Hepatocyte (in vitro differentiated cells): Measurements from ENCODE around the gene EAPP. TPM values are rescaled to one million over a fixed set of nuclear protein-coding genes. Genes with fewer than 3 reads are reported as not detected.

Experiments used
- DNase-seq: peaks from one replicate; pipeline ENCODE4 v3.0.0-alpha.2; 2016; ENCODE audit warnings: low spot score
- H2AFZ ChIP-seq: fragments of 200-600 bp; sonication (generic); 2 replicates; pipeline ENCODE4 v1.6.0; 2016; ENCODE audit warnings: antibody characterized with exemption, mild to moderate bottlenecking
- H3K27ac ChIP-seq: fragments of 200-600 bp; sonication (generic); 2 replicates; pipeline ENCODE4 v1.5.1; 2016; ENCODE audit warnings: mild to moderate bottlenecking
- H3K27me3 ChIP-seq: fragments of 200-600 bp; sonication (generic); 2 replicates; pipeline ENCODE4 v1.6.1; 2016
- H3K36me3 ChIP-seq: fragments of 200-600 bp; sonication (generic); replicated peaks from 2 replicates; pipeline ENCODE4 v1.5.1; 2016; ENCODE audit warnings: low read depth; ENCODE audit not compliant: insufficient read depth
- H3K4me1 ChIP-seq: fragments of 200-600 bp; sonication (generic); 2 replicates; pipeline ENCODE4 v1.5.1; 2016; ENCODE audit warnings: mild to moderate bottlenecking, moderate library complexity; ENCODE audit not compliant: insufficient read depth
- H3K4me2 ChIP-seq: fragments of 200-600 bp; sonication (generic); 2 replicates; pipeline ENCODE4 v1.6.0; 2016
- H3K4me3 ChIP-seq: fragments of 200-600 bp; sonication (generic); 2 replicates; pipeline ENCODE4 v1.5.1; 2016; ENCODE audit warnings: mild to moderate bottlenecking
- H3K79me2 ChIP-seq: fragments of 200-600 bp; sonication (generic); 2 replicates; pipeline ENCODE4 v1.6.0; 2017; ENCODE audit warnings: mild to moderate bottlenecking
- H3K9me2 ChIP-seq: fragments of 200-600 bp; sonication (generic); replicated peaks from 2 replicates; pipeline ENCODE4 v1.6.0; 2017; ENCODE audit warnings: mild to moderate bottlenecking; ENCODE audit not compliant: insufficient read depth
- H3K9me3 ChIP-seq: fragments of 200-600 bp; sonication (generic); 2 replicates; pipeline ENCODE4 v1.5.1; 2016; ENCODE audit warnings: low read depth, mild to moderate bottlenecking
- H4K20me1 ChIP-seq: fragments of 200-600 bp; sonication (generic); 2 replicates; pipeline ENCODE4 v1.6.0; 2016; ENCODE audit warnings: mild to moderate bottlenecking; ENCODE audit not compliant: insufficient read depth, poor library complexity, severe bottlenecking
- EZH2 ChIP-seq: fragments of 200-600 bp; sonication (generic); IDR thresholded peaks from 2 replicates; pipeline ENCODE4 v1.6.1; 2016; ENCODE audit warnings: antibody characterized with exemption, mild to moderate bottlenecking, borderline replicate concordance
- EZH2phosphoT487 ChIP-seq: fragments of 200-600 bp; sonication (generic); IDR thresholded peaks from one replicate; pipeline ENCODE4 v1.6.1; 2018; ENCODE audit warnings: antibody characterized with exemption, mild to moderate bottlenecking, low read depth, moderate library complexity; ENCODE audit not compliant: unreplicated experiment, severe bottlenecking
- WGBS: methylation state at CpG from one replicate; pipeline ENCODE4 v1.1.6; 2016; ENCODE audit warnings: low lambda C conversion rate; ENCODE audit errors: missing lambda C conversion rate; 5-methylcytosine and 5-hydroxymethylcytosine counted together
- polyA plus RNA-seq: library from polyadenylated mRNA; unstranded; fragments of >200 nt; fragmentation: Nextera tagmentation; extraction: Ambion mirVana; gene quantifications from 2 replicates; pipeline ENCODE4 v1.2.1, GENCODE V29; 2016
- total RNA-seq: library from RNA; depleted of rRNA; stranded (reverse); fragments of >200 nt; gene quantifications from 2 replicates; pipeline ENCODE4 v1.2.3, GENCODE V29; 2014
- TF ChIP-seq, protein P1 (sequence below): fragments of 200-600 bp; sonication (generic); IDR thresholded peaks from 2 replicates; pipeline ENCODE4 v1.5.1; 2016; ENCODE audit warnings: antibody characterized with exemption, mild to moderate bottlenecking; ENCODE audit not compliant: poor library complexity

EAPP gene
- total and polyA plus RNA-seq, 2 experiments from 2014 or later, result 49.1 to 56.1 TPM

- Histone ChIP-seq H3K27ac (peak overlapping the region; percentile 48), H3K9me3 (no peaks in the 10 kb centered on the region), H3K4me3 (no peak overlapping the region), H3K9me2 (no peaks in the 10 kb centered on the region), H3K79me2 (no peaks in the 10 kb centered on the region), H3K36me3 (no peaks in the 10 kb centered on the region), H3K4me2 (no peak overlapping the region), H3K4me1 (peaks cover 6% of the 10 kb centered on the region), H2AFZ (no peak overlapping the region), H3K27me3 (no peaks in the 10 kb centered on the region), H4K20me1 (no peaks in the 10 kb centered on the region)
- 39% methylated on average over 2 of the region's 2 CpGs for WGBS
- TF ChIP-seq, protein P1, sequence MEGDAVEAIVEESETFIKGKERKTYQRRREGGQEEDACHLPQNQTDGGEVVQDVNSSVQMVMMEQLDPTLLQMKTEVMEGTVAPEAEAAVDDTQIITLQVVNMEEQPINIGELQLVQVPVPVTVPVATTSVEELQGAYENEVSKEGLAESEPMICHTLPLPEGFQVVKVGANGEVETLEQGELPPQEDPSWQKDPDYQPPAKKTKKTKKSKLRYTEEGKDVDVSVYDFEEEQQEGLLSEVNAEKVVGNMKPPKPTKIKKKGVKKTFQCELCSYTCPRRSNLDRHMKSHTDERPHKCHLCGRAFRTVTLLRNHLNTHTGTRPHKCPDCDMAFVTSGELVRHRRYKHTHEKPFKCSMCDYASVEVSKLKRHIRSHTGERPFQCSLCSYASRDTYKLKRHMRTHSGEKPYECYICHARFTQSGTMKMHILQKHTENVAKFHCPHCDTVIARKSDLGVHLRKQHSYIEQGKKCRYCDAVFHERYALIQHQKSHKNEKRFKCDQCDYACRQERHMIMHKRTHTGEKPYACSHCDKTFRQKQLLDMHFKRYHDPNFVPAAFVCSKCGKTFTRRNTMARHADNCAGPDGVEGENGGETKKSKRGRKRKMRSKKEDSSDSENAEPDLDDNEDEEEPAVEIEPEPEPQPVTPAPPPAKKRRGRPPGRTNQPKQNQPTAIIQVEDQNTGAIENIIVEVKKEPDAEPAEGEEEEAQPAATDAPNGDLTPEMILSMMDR, result no peak
- TF ChIP-seq EZH2 (no peak), EZH2phosphoT487 (no peak)
- DNase-seq, result no peak
Observed at GRCh38 chr14:34502545-34503225, 36.8 kb downstream of the EAPP start.

DNA sequence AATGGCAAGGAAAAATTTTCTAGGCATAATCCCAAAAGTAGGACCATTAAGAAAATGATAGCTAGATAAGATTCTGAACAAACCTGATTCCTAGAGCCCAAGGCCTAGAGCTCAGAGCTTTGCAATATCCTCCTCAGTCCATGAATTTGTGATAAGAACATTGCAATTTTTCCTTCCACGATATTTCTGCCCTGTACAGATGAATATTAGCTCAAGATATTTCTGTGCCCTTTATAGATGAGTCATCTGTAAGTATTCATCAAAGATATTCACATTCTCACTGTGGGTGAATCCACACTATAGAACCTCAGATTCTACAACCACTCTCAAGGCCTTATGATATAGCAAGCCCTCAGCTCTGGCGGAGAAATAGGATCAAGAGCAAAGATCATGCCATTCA, 37.5 kb downstream of the EAPP start:
- Histone ChIP-seq H4K20me1 (no peaks in the 10 kb centered on the region), H3K27ac (no peak overlapping the region), H3K79me2 (no peaks in the 10 kb centered on the region), H3K4me3 (no peak overlapping the region), H3K4me2 (no peak overlapping the region), H3K4me1 (peaks cover 12% of the 10 kb centered on the region), H3K9me2 (no peaks in the 10 kb centered on the region), H3K36me3 (no peaks in the 10 kb centered on the region), H3K9me3 (no peaks in the 10 kb centered on the region), H2AFZ (no peak overlapping the region), H3K27me3 (no peaks in the 10 kb centered on the region)
- DNase-seq, result no peak
- 80% methylated on average over 2 of the region's 2 CpGs for WGBS
- TF ChIP-seq, protein P1, result no peak
- no peak for TF ChIP-seq EZH2phosphoT487
- no peak for TF ChIP-seq EZH2

- no peaks in the 10 kb centered on the region for H4K20me1 ChIP-seq
- peaks cover 18% of the 10 kb centered on the region for H3K4me1 ChIP-seq
- no peaks in the 10 kb centered on the region for H3K9me3 ChIP-seq
- no peaks in the 10 kb centered on the region for H3K79me2 ChIP-seq
- TF ChIP-seq, protein P1, result no peak
- no peak for TF ChIP-seq EZH2phosphoT487
- H3K9me2 ChIP-seq, result no peaks in the 10 kb centered on the region
- H2AFZ ChIP-seq, result no peak overlapping the region
- H3K27ac ChIP-seq, result no peak overlapping the region
- no peaks in the 10 kb centered on the region for H3K36me3 ChIP-seq
- no peak for DNase-seq
- no peak overlapping the region for H3K4me3 ChIP-seq
- H3K4me2 ChIP-seq, result no peak overlapping the region
- no peaks in the 10 kb centered on the region for H3K27me3 ChIP-seq
- 92% methylated on average over 4 of the region's 5 CpGs for WGBS
Observed at GRCh38 chr14:34501004-34501580, 38.4 kb downstream of the EAPP start.
